ENCODE results near the gene KCNK1. TPM values are rescaled to one million over a fixed set of nuclear protein-coding genes. Genes with fewer than 3 reads are reported as not detected.

KCNK1 gene
- total and polyA plus RNA-seq, 4 donors: 10.5 to 13.2 (median 12.0) TPM

- peaks cover 3% of the 10 kb centered on the region for H3K9me3 ChIP-seq (ENCODE audit: control insufficient read depth, insufficient read depth, low read length)
- no peak overlapping the region for H3K27ac ChIP-seq (ENCODE audit: low read depth, low read length)
- no peaks in the 10 kb centered on the region for H3K27me3 ChIP-seq (ENCODE audit: control insufficient read depth, insufficient read depth, low read length)
- H3K4me3 ChIP-seq (ENCODE audit: low read depth, low read length): no peak overlapping the region
- 96% methylated on average over 4 of the region's 4 CpGs for WGBS (ENCODE audit: insufficient coverage)
- no peaks in the 10 kb centered on the region for H3K36me3 ChIP-seq (ENCODE audit: control insufficient read depth, insufficient read depth, low read length)
- H3K4me1 ChIP-seq (ENCODE audit: control insufficient read depth, insufficient read depth, low read length): no peaks in the 10 kb centered on the region
- no peak for DNase-seq (ENCODE audit: low read depth in 4 of 6, low spot score in 6 of 6)
Measured at GRCh38 chr1:233584376-233584775, 29.5 kb upstream of the KCNK1 start.

GRCh38 chr1:233584931-233585330 is 29.0 kb upstream of the KCNK1 start:
- no peak overlapping the region for H3K27ac ChIP-seq (ENCODE audit: low read depth, low read length)
- H3K4me3 ChIP-seq (ENCODE audit: low read depth, low read length): no peak overlapping the region
- peaks cover 3% of the 10 kb centered on the region for H3K9me3 ChIP-seq (ENCODE audit: control insufficient read depth, insufficient read depth, low read length)
- DNase-seq (ENCODE audit: low read depth in 4 of 6, low spot score in 6 of 6): peak in 1 of 6 donors; percentile 57
- no peaks in the 10 kb centered on the region for H3K36me3 ChIP-seq (ENCODE audit: control insufficient read depth, insufficient read depth, low read length)
- no peaks in the 10 kb centered on the region for H3K4me1 ChIP-seq (ENCODE audit: control insufficient read depth, insufficient read depth, low read length)
- H3K27me3 ChIP-seq (ENCODE audit: control insufficient read depth, insufficient read depth, low read length): no peaks in the 10 kb centered on the region

DNA sequence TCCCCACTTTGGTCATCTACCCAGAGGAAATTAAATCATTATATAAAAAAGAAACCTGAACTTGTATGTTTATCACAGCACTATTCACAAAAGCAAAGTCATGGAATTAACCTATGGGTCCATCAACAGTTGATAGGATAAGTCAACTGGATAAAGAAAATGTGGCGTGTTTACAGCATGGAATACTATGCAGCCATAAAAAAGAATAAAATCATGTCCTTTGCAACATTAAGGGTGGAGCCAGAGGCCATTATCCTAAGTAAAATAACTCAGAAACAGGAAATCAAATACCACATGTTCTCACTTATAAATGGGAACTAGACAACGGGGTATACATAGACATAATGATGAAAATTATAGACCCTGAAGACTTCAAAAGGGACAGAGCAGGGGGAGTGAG is 27.6 kb upstream of the KCNK1 start:
- no peaks in the 10 kb centered on the region for H3K4me1 ChIP-seq (ENCODE audit: control insufficient read depth, insufficient read depth, low read length)
- no peak overlapping the region for H3K4me3 ChIP-seq (ENCODE audit: low read depth, low read length)
- peaks cover 3% of the 10 kb centered on the region for H3K9me3 ChIP-seq (ENCODE audit: control insufficient read depth, insufficient read depth, low read length)
- H3K36me3 ChIP-seq (ENCODE audit: control insufficient read depth, insufficient read depth, low read length): no peaks in the 10 kb centered on the region
- no peak overlapping the region for H3K27ac ChIP-seq (ENCODE audit: low read depth, low read length)
- H3K27me3 ChIP-seq (ENCODE audit: control insufficient read depth, insufficient read depth, low read length): no peaks in the 10 kb centered on the region
- DNase-seq (ENCODE audit: low read depth in 4 of 6, low spot score in 6 of 6): no peak
- WGBS (ENCODE audit: insufficient coverage): no CpG with 5 or more reads among the region's 2 CpGs

DNA sequence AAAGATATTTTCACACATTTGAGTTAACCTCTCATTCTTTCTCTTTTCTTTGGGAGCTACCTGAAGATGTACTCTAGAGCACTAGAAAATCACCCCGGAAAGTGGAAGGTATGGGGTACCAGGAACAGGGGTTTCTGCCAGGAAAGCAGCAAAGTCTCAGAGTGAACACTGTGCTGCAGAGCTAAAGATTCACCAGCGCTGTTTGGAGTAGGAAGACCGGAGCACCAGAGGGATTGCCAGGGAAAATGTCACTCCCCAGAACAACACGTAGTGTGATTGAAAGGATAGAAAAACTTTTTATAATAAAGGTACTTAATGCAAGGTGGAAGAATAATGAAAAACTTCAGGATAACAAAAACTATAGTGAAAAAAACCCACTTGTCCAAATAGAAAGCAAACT is 26.7 kb upstream of the KCNK1 start:
- H3K4me3 ChIP-seq (ENCODE audit: low read depth, low read length): no peak overlapping the region
- WGBS (ENCODE audit: insufficient coverage): no CpG with 5 or more reads among the region's 4 CpGs
- no peaks in the 10 kb centered on the region for H3K36me3 ChIP-seq (ENCODE audit: control insufficient read depth, insufficient read depth, low read length)
- no peaks in the 10 kb centered on the region for H3K4me1 ChIP-seq (ENCODE audit: control insufficient read depth, insufficient read depth, low read length)
- no peaks in the 10 kb centered on the region for H3K27me3 ChIP-seq (ENCODE audit: control insufficient read depth, insufficient read depth, low read length)
- no peak for DNase-seq (ENCODE audit: low read depth in 4 of 6, low spot score in 6 of 6)
- H3K27ac ChIP-seq (ENCODE audit: low read depth, low read length): no peak overlapping the region
- peaks cover 2% of the 10 kb centered on the region for H3K9me3 ChIP-seq (ENCODE audit: control insufficient read depth, insufficient read depth, low read length)

- H3K4me3 ChIP-seq (ENCODE audit: low read depth, low read length): no peak overlapping the region
Measured at GRCh38 chr1:233587958-233588799, 25.7 kb upstream of the KCNK1 start.

DNA sequence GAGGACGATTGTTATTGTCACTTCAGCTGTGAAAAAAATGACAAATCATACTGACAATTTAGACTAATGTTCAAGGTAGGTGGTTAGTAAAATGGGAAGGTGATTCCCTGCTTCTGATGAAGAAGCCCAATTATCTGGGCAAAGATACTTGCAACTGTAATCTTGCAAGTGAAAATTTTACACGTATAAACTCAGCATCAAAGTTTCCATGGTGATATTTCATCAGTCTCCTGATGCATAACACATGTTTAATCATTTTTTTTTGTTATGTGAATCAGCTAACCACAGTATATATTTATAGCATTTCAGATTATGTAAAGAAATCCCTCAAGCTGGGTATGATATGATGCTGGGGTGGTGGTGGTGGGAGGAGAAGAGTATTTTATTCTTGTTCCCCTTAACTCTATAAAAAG is 16.4 kb upstream of the KCNK1 start:
- Histone ChIP-seq H3K27me3 (ENCODE audit: control insufficient read depth, insufficient read depth, low read length) (no peaks in the 10 kb centered on the region), H3K4me1 (ENCODE audit: control insufficient read depth, insufficient read depth, low read length) (no peaks in the 10 kb centered on the region), H3K9me3 (ENCODE audit: control insufficient read depth, insufficient read depth, low read length) (no peaks in the 10 kb centered on the region), H3K36me3 (ENCODE audit: control insufficient read depth, insufficient read depth, low read length) (no peaks in the 10 kb centered on the region), H3K27ac (ENCODE audit: low read depth, low read length) (no peak overlapping the region), H3K4me3 (ENCODE audit: low read depth, low read length) (no peak overlapping the region)
- no peak for DNase-seq (ENCODE audit: low read depth in 4 of 6, low spot score in 6 of 6)
- WGBS (ENCODE audit: insufficient coverage): no CpG with 5 or more reads among the region's 2 CpGs

More at GRCh38 chr1:233587958-233588799, 25.7 kb upstream of the KCNK1 start:
- DNase-seq (ENCODE audit: low read depth in 4 of 6, low spot score in 6 of 6): peak in 2 of 6 donors; percentile 18 to 28
- Histone ChIP-seq H3K36me3 (ENCODE audit: control insufficient read depth, insufficient read depth, low read length) (no peaks in the 10 kb centered on the region), H3K27ac (ENCODE audit: low read depth, low read length) (no peak overlapping the region), H3K27me3 (ENCODE audit: control insufficient read depth, insufficient read depth, low read length) (no peaks in the 10 kb centered on the region), H3K4me1 (ENCODE audit: control insufficient read depth, insufficient read depth, low read length) (no peaks in the 10 kb centered on the region), H3K9me3 (ENCODE audit: control insufficient read depth, insufficient read depth, low read length) (no peaks in the 10 kb centered on the region)
- 6% methylated on average over 10 of the region's 17 CpGs for WGBS (ENCODE audit: insufficient coverage)

- H3K36me3 ChIP-seq (ENCODE audit: control insufficient read depth, insufficient read depth, low read length): no peaks in the 10 kb centered on the region
- DNase-seq (ENCODE audit: low read depth in 4 of 6, low spot score in 6 of 6): no peak
- no peaks in the 10 kb centered on the region for H3K27me3 ChIP-seq (ENCODE audit: control insufficient read depth, insufficient read depth, low read length)
- no peak overlapping the region for H3K27ac ChIP-seq (ENCODE audit: low read depth, low read length)
- H3K9me3 ChIP-seq (ENCODE audit: control insufficient read depth, insufficient read depth, low read length): no peaks in the 10 kb centered on the region
- H3K4me3 ChIP-seq (ENCODE audit: low read depth, low read length): no peak overlapping the region
- WGBS (ENCODE audit: insufficient coverage): 33% methylated on average over 2 of the region's 8 CpGs
- no peaks in the 10 kb centered on the region for H3K4me1 ChIP-seq (ENCODE audit: control insufficient read depth, insufficient read depth, low read length)
Measured at GRCh38 chr1:233598891-233599541, 14.9 kb upstream of the KCNK1 start.

GRCh38 chr1:233599542-233600073 is 14.3 kb upstream of the KCNK1 start:
- no peak for DNase-seq (ENCODE audit: low read depth in 4 of 6, low spot score in 6 of 6)
- H3K4me3 ChIP-seq (ENCODE audit: low read depth, low read length): no peak overlapping the region
- H3K27ac ChIP-seq (ENCODE audit: low read depth, low read length): no peak overlapping the region
- H3K27me3 ChIP-seq (ENCODE audit: control insufficient read depth, insufficient read depth, low read length): no peaks in the 10 kb centered on the region
- H3K4me1 ChIP-seq (ENCODE audit: control insufficient read depth, insufficient read depth, low read length): no peaks in the 10 kb centered on the region
- no peaks in the 10 kb centered on the region for H3K9me3 ChIP-seq (ENCODE audit: control insufficient read depth, insufficient read depth, low read length)
- H3K36me3 ChIP-seq (ENCODE audit: control insufficient read depth, insufficient read depth, low read length): no peaks in the 10 kb centered on the region
- WGBS (ENCODE audit: insufficient coverage): 76% methylated on average over 5 of the region's 5 CpGs

DNA sequence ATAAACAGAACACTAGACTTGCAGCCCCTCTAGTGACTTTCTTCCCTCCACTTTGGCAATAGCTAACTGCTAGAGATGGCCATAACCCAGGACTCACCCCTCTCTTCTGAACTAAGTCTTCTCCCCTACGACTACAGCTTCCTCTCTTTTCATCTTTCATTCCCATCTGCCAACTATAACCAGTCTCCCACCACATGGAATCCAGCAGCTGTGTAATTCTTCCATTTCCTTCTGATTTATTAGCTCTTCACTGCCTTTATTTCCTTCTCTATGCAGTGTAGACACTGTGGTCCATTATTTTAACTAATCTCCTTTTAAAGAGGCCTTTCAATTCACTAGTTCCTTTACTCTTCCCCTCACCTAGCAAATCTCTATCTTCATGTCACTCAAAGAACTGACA is 13.4 kb upstream of the KCNK1 start:
- Histone ChIP-seq H3K27me3 (ENCODE audit: control insufficient read depth, insufficient read depth, low read length) (no peaks in the 10 kb centered on the region), H3K4me1 (ENCODE audit: control insufficient read depth, insufficient read depth, low read length) (no peaks in the 10 kb centered on the region), H3K4me3 (ENCODE audit: low read depth, low read length) (no peak overlapping the region), H3K27ac (ENCODE audit: low read depth, low read length) (no peak overlapping the region), H3K9me3 (ENCODE audit: control insufficient read depth, insufficient read depth, low read length) (no peaks in the 10 kb centered on the region), H3K36me3 (ENCODE audit: control insufficient read depth, insufficient read depth, low read length) (no peaks in the 10 kb centered on the region)
- DNase-seq (ENCODE audit: low read depth in 4 of 6, low spot score in 6 of 6): no peak
- WGBS (ENCODE audit: insufficient coverage): 31% methylated on average over 1 of the region's 1 CpG

- no peaks in the 10 kb centered on the region for H3K36me3 ChIP-seq (ENCODE audit: control insufficient read depth, insufficient read depth, low read length)
- no peak overlapping the region for H3K27ac ChIP-seq (ENCODE audit: low read depth, low read length)
- WGBS (ENCODE audit: insufficient coverage): 57% methylated on average over 1 of the region's 2 CpGs
- no peaks in the 10 kb centered on the region for H3K4me1 ChIP-seq (ENCODE audit: control insufficient read depth, insufficient read depth, low read length)
- no peak overlapping the region for H3K4me3 ChIP-seq (ENCODE audit: low read depth, low read length)
- DNase-seq (ENCODE audit: low read depth in 4 of 6, low spot score in 6 of 6): no peak
- no peaks in the 10 kb centered on the region for H3K9me3 ChIP-seq (ENCODE audit: control insufficient read depth, insufficient read depth, low read length)
- H3K27me3 ChIP-seq (ENCODE audit: control insufficient read depth, insufficient read depth, low read length): no peaks in the 10 kb centered on the region
Measured at GRCh38 chr1:233603478-233603877, 10.4 kb upstream of the KCNK1 start.

Measured in spinal cord (tissue), 10 donors.